Stomach (tissue), 9 donors: ENCODE data around the gene TXLNA. TPM values are rescaled to one million over a fixed set of nuclear protein-coding genes. Genes with fewer than 3 reads are reported as not detected.

ENCODE experiments used
- DNase-seq, 2 donors: peaks; one replicate each; pipeline versions ENCODE4 v3.0.0 to v3.0.0-alpha.2; 2013 to 2019
- H3K27ac ChIP-seq, 5 donors: fragments of 200-600 bp in 4 of 5; sonication (generic) in 4 of 5; one replicate each; pipeline ENCODE4 v1.5.1; 2013 to 2019; ENCODE audit warnings: mild to moderate bottlenecking in 1 of 5, moderate library complexity in 1 of 5
- H3K27me3 ChIP-seq, 3 donors: fragments of 200-600 bp; sonication (generic); one replicate each; pipeline ENCODE4 v1.5.1; 2017 to 2019; ENCODE audit warnings: mixed run types in 1 of 3
- H3K36me3 ChIP-seq, 4 donors: fragments of 200-600 bp; sonication (generic); 1 replicate in 3 of 4; 2 replicates in 1 of 4; pipeline ENCODE4 v1.5.1; 2016 to 2019
- H3K4me1 ChIP-seq, 4 donors: fragments of 200-600 bp; sonication (generic); one replicate each; pipeline ENCODE4 v1.5.1; 2016 to 2019
- H3K4me3 ChIP-seq, 4 donors: fragments of 200-600 bp; sonication (generic) in 3 of 4; one replicate each; pipeline ENCODE4 v1.5.1; 2016 to 2019; ENCODE audit warnings: mild to moderate bottlenecking in 1 of 4
- H3K9me3 ChIP-seq, 4 donors: fragments of 200-600 bp; sonication (generic); one replicate each; pipeline ENCODE4 v1.5.1; 2016 to 2019
- EP300 ChIP-seq: sonication (generic); formaldehyde crosslinking; IDR thresholded peaks from one replicate; pipeline ENCODE4 v1.6.1; 2017; ENCODE audit warnings: antibody characterized with exemption
- POLR2A ChIP-seq, 4 donors: fragments of 450-650 bp; IDR thresholded peaks; one replicate each; pipeline ENCODE4 v1.6.1; 2016; ENCODE audit warnings: antibody characterized with exemption in 4 of 4, control low read depth in 2 of 4, mild to moderate bottlenecking in 1 of 4, moderate library complexity in 1 of 4
- POLR2AphosphoS5 ChIP-seq, 3 donors: sonication (generic); formaldehyde crosslinking; IDR thresholded peaks; one replicate each; pipeline ENCODE4 v1.6.1; 2016; ENCODE audit warnings: antibody characterized with exemption in 3 of 3
- WGBS, 5 donors: extraction: QIAGEN DNeasy Blood & Tissue Kit in 3 of 5; methylation state at CpG; one replicate each; pipeline versions ENCODE4 v1.1.5 to v1.1.7; 2013 to 2018; 5-methylcytosine and 5-hydroxymethylcytosine counted together
- intact Hi-C: fragments of 100-400 bp; cut with DNase I; formaldehyde crosslinking; loops from one replicate; pipeline ENCODE4 v1.15.1; 2023; ENCODE audit warnings: low total_unique reads
- polyA plus RNA-seq, 3 donors: library from polyadenylated mRNA; stranded (reverse); fragments of 200-250 nt; gene quantifications; one replicate each; pipeline ENCODE4 v1.2.3, GENCODE V29; 2013
- total RNA-seq, 5 donors: library from RNA; depleted of rRNA; stranded (reverse); fragments of >200 nt; gene quantifications; one replicate each; pipeline versions ENCODE4 v1.1.0 to v1.2.3, GENCODE V29; 2014 to 2016
- TF ChIP-seq, protein P1 (sequence below), 7 experiments: fragments of 450-650 bp in 4 of 7; fragments of 200-600 bp in 3 of 7; sonication (generic) in 3 of 7; IDR thresholded peaks; one replicate each; pipeline ENCODE4 v1.5.1; 2016 to 2019; ENCODE audit warnings: antibody characterized with exemption in 7 of 7, control low read depth in 2 of 7, mild to moderate bottlenecking in 1 of 7
- donor health status: healthy with polysubstance abuse.
- donor health status: Bipolar disorder and iron deficiency.
- donor health status: healthy.

Gene TXLNA
- total and polyA plus RNA-seq, 8 donors, result 9.8 to 48.1 (median 24.1) TPM

DNA sequence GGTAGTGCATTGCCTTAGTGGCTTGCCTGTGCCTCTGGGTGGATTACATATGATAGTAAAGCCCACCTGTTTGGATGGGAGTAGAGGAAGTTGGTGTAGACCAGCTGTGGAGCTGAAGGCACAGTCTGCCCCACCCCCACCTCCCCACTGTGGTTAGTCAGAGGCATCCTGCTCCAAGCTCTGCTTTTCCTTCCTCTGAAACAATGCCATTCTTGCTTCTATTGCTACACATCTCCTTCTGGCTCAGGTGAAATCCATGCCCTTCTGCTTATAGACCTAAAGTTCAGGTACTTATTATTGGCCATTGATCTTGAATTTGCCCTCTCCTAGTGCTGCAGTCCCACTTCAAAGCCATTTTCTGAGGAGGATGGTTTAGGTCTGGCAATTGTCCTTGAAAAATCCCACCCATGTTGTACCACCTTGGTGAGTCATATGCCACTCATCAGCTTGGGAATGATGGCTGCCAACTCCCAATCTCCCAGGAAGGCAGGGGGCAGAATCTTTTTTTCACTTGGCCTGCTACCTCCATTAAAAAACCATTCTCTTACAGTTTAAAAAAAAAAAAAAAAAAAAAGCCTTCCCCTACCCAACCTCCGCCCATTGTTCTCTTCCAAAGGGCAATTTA is 6.7 kb upstream of the TXLNA start:
- no peak for DNase-seq
- Histone ChIP-seq H3K27me3 (no peaks in the 10 kb centered on the region), H3K9me3 (no peaks in the 10 kb centered on the region), H3K27ac (no peak overlapping the region), H3K4me3 (no peak overlapping the region), H3K4me1 (no peaks in the 10 kb centered on the region), H3K36me3 (peaks cover 41 to 76% (median 75%) of the 10 kb centered on the region in 4 donors)
- TF ChIP-seq POLR2AphosphoS5 (IDR thresholded peaks at IDR 0.05) (no peak), POLR2A (IDR thresholded peaks at IDR 0.05) (no peak), EP300 (no peak)
- TF ChIP-seq, protein P1, sequence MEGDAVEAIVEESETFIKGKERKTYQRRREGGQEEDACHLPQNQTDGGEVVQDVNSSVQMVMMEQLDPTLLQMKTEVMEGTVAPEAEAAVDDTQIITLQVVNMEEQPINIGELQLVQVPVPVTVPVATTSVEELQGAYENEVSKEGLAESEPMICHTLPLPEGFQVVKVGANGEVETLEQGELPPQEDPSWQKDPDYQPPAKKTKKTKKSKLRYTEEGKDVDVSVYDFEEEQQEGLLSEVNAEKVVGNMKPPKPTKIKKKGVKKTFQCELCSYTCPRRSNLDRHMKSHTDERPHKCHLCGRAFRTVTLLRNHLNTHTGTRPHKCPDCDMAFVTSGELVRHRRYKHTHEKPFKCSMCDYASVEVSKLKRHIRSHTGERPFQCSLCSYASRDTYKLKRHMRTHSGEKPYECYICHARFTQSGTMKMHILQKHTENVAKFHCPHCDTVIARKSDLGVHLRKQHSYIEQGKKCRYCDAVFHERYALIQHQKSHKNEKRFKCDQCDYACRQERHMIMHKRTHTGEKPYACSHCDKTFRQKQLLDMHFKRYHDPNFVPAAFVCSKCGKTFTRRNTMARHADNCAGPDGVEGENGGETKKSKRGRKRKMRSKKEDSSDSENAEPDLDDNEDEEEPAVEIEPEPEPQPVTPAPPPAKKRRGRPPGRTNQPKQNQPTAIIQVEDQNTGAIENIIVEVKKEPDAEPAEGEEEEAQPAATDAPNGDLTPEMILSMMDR (IDR thresholded peaks at IDR 0.05), result no peak
- 87 to 100% (median 97%) methylated on average over 1 of the region's 1 CpG for WGBS, 5 donors
- intact Hi-C loops, result no loop called here

DNA sequence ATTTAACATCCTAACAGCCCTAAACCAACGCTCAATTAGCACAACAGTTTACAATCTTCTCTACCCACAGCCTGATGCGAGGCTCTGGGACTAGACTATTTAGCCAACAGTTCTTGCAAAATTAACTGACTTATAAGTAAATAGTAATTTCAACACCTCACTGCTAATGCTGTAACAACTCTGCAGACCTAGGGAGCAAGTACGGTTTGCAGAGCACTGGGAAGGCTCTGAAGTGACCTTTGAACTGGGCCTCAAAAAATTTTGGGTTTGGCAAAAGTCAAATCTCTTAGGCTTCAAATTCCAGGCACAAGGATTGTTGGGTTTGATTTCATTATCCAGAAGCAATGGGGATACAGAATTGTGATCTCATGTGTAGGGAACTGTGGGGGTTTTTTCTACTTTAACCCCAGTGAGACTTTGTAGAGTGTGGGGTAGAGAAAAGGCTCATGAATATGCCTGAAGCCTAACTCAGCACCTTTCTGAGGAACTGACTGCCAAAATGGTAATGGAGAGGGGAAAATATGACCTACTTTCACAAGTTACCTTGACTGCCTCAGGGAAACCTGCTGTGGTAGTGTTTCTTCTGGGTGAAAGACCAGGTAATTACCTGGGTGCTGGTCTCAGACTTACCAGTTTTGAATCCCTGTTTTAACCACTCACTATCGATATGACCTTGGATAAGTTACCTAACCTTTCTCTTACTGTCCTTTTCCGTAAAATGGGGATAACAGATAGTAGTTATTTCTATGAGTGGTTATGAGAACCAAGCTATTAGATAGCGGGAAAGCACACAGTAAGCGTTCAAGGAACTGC is 889 bp upstream of the TXLNA start:
- TF ChIP-seq POLR2AphosphoS5 (IDR thresholded peaks at IDR 0.05) (no peak), POLR2A (IDR thresholded peaks at IDR 0.05) (no peak), EP300 (no peak)
- TF ChIP-seq, protein P1 (IDR thresholded peaks at IDR 0.05), result no peak
- H3K4me1 ChIP-seq, result peaks cover 30 to 44% (median 37%) of the 10 kb centered on the region in 4 donors
- peaks cover 0 to 40% (median 39%) of the 10 kb centered on the region in 4 donors for H3K36me3 ChIP-seq
- no peak for DNase-seq
- intact Hi-C loops, result no loop called here
- peak overlapping the region; percentile 39 to 97 (median 96) for H3K27ac ChIP-seq
- H3K27me3 ChIP-seq, result no peaks in the 10 kb centered on the region
- H3K4me3 ChIP-seq, result peak overlapping the region; percentile 64 to 78 (median 64)
- no peaks in the 10 kb centered on the region for H3K9me3 ChIP-seq
- WGBS, 5 donors, result 74 to 83% (median 79%) methylated on average over 7 of the region's 7 CpGs

DNA sequence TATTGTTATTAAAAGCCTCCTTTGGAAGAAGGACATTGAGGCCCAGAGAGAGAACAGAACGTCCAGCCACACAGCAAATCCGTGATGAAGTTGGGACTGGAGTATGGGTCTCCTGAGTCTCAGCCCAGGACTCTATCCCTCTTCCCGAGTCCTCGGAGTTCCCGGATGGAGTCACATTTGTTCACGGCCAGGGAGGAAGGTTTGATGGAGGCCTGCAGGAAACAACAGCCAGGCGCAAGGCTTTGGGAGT is 357 bp upstream of the TXLNA start:
- H3K9me3 ChIP-seq, result no peaks in the 10 kb centered on the region
- H3K27me3 ChIP-seq, result no peaks in the 10 kb centered on the region
- peaks cover 5 to 40% (median 39%) of the 10 kb centered on the region in 4 donors for H3K36me3 ChIP-seq
- 7 to 11% (median 9%) methylated on average over 6 to 7 of the region's 7 CpGs for WGBS, 5 donors
- peak overlapping the region; percentile 92 to 99 (median 97) for H3K27ac ChIP-seq
- no peak for DNase-seq
- H3K4me3 ChIP-seq, result peak overlapping the region; percentile 64 to 78 (median 64)
- H3K4me1 ChIP-seq, result peaks cover 30 to 49% (median 40%) of the 10 kb centered on the region in 4 donors
- intact Hi-C loops, result no loop called here
- TF ChIP-seq, protein P1 (IDR thresholded peaks at IDR 0.05), result no peak
- no peak for TF ChIP-seq POLR2A (IDR thresholded peaks at IDR 0.05)
- TF ChIP-seq POLR2AphosphoS5 (IDR thresholded peaks at IDR 0.05), result no peak
- TF ChIP-seq EP300, result no peak

DNA sequence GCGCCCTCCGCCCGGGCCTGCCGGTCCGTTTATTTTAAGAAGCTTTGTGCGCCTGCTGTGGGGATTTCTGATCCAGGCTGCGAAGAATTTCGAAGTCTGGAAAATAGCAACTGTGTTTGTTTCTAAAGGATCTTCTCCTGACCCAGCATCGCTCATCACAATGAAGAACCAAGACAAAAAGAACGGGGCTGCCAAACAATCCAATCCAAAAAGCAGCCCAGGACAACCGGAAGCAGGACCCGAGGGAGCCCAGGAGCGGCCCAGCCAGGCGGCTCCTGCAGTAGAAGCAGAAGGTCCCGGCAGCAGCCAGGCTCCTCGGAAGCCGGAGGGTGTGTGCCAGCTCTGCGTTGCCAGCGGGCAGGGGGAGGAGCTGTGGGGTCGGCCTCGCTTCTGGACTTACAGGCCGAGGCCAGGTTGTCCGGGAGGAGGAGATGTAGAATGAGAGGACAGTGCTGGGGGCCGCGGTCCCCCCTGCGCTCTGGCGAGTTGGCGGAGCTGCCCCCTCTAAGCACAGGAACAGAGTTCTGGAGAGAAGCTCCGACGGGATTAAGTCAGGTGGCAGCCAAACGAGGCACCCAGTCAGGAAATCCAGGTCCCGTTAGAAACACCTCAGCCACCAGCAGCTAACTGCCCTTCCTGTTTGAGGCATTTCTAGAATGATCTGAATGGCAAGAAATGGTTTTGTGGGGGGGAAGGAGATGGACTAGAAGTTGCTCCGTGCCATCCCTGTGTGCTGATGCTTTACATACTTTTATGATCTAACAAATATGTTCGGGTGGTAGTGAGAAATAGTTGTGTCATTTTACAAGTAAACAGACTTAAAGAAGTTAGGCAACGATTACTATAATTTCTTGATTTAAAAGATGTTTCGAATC is 948 bp downstream of the TXLNA start:
- 4 to 6% (median 6%) methylated on average over 20 to 36 of the region's 36 CpGs for WGBS, 5 donors
- peak overlapping the region; percentile 92 to 99 (median 97) for H3K27ac ChIP-seq
- H3K4me1 ChIP-seq, result peaks cover 30 to 62% (median 48%) of the 10 kb centered on the region in 4 donors
- intact Hi-C loops, result no loop called here
- H3K9me3 ChIP-seq, result no peaks in the 10 kb centered on the region
- peak overlapping the region; percentile 64 to 78 (median 64) for H3K4me3 ChIP-seq
- peak; percentile 54 to 77 for DNase-seq
- TF ChIP-seq, protein P1 (IDR thresholded peaks at IDR 0.05), result no peak
- no peak for TF ChIP-seq EP300
- no peak for TF ChIP-seq POLR2A (IDR thresholded peaks at IDR 0.05)
- TF ChIP-seq POLR2AphosphoS5 (IDR thresholded peaks at IDR 0.05), result no peak
- peaks cover 17 to 42% (median 40%) of the 10 kb centered on the region in 4 donors for H3K36me3 ChIP-seq
- H3K27me3 ChIP-seq, result no peaks in the 10 kb centered on the region
